K562 (cell line): ENCODE data around the gene HFE. TPM values are rescaled to one million over a fixed set of nuclear protein-coding genes. Genes with fewer than 3 reads are reported as not detected.

Experiments used
- ATF1 ChIP-seq, 2 experiments: fragments of 450-650 bp in 1 of 2; IDR thresholded peaks; 2 replicates each; pipeline ENCODE4 v1.6.1; 2016; ENCODE audit warnings: missing compliant biosample characterization in 1 of 2, missing genetic modification characterization in 1 of 2
- BRCA1 ChIP-seq, 2 experiments: fragments of 450-650 bp in 1 of 2; sonication (generic) in 1 of 2; formaldehyde crosslinking in 1 of 2; IDR thresholded peaks; 2 replicates each; pipeline versions ENCODE4 v1.5.0 to v1.6.1; 2017 to 2020; ENCODE audit warnings: mild to moderate bottlenecking in 1 of 2, missing genetic modification reagents in 1 of 2
- BRF2 ChIP-seq: IDR thresholded peaks from 3 replicates; pipeline ENCODE4 v1.6.1; 2011; ENCODE audit warnings: borderline replicate concordance, mild to moderate bottlenecking; ENCODE audit not compliant: insufficient read length, insufficient read depth
- C11orf30 ChIP-seq: fragments of 450-650 bp; IDR thresholded peaks from 2 replicates; pipeline ENCODE4 v1.6.1; 2016; ENCODE audit warnings: low read depth, mild to moderate bottlenecking
- CAMTA2 ChIP-seq: fragments of 250-450 bp; sonication (Bioruptor Pico); conservative IDR thresholded peaks from 2 replicates; pipeline ENCODE4 v1.5.1; 2022
- COPS2 ChIP-seq: fragments of 450-650 bp; conservative IDR thresholded peaks from 2 replicates; pipeline ENCODE4 v1.6.1; 2016; ENCODE audit warnings: mild to moderate bottlenecking, moderate library complexity
- E2F3 ChIP-seq: fragments of 250-450 bp; sonication (Bioruptor Pico); IDR thresholded peaks from 2 replicates; pipeline ENCODE4 v1.4.0; 2020; ENCODE audit warnings: mild to moderate bottlenecking
- ERF ChIP-seq: fragments of 450-650 bp; formaldehyde crosslinking; IDR thresholded peaks from 2 replicates; pipeline ENCODE4 v1.4.0; 2020; ENCODE audit warnings: mild to moderate bottlenecking, mixed read lengths
- ETV6 ChIP-seq, 3 experiments: fragments of 150-350 bp in 1 of 3; sonication (generic) in 1 of 3; formaldehyde crosslinking in 1 of 3; IDR thresholded peaks; 2 replicates each; pipeline versions ENCODE4 v1.6.1 to v1.8.0; 2014 to 2022; ENCODE audit warnings: borderline replicate concordance in 2 of 3, low read depth in 2 of 3, antibody characterized with exemption in 1 of 3, low read length in 1 of 3, mild to moderate bottlenecking in 1 of 3, missing genetic modification reagents in 1 of 3
- FIP1L1 ChIP-seq: fragments of 200-400 bp; formaldehyde crosslinking; IDR thresholded peaks from 2 replicates; pipeline ENCODE4 v1.6.1; 2018; ENCODE audit warnings: mild to moderate bottlenecking, low read depth, low read length; ENCODE audit not compliant: poor library complexity, severe bottlenecking
- FUS ChIP-seq: fragments of 200-400 bp; formaldehyde crosslinking; optimal IDR thresholded peaks from 2 replicates; pipeline ENCODE3; 2017; ENCODE audit warnings: low read depth, low read length
- HBP1 ChIP-seq: fragments of 450-650 bp; formaldehyde crosslinking; IDR thresholded peaks from 2 replicates; pipeline ENCODE4 v1.4.0; 2022; ENCODE audit warnings: missing genetic modification characterization
- ILK ChIP-seq: fragments of 450-650 bp; IDR thresholded peaks from 2 replicates; pipeline ENCODE4 v1.6.1; 2016; ENCODE audit warnings: missing genetic modification characterization, low read depth, mild to moderate bottlenecking, missing compliant biosample characterization, moderate library complexity, borderline replicate concordance
- POLR2B ChIP-seq: fragments of 450-650 bp; IDR thresholded peaks from 2 replicates; pipeline ENCODE4 v1.6.1; 2018; ENCODE audit warnings: low read depth; ENCODE audit not compliant: partially characterized antibody
- RBM39 ChIP-seq: fragments of 200-400 bp; formaldehyde crosslinking; optimal IDR thresholded peaks from 2 replicates; pipeline ENCODE3; 2018; ENCODE audit warnings: low read depth, low read length
- RUNX1 ChIP-seq: sonication (generic); IDR thresholded peaks from 2 replicates; pipeline ENCODE4 v1.6.1; 2016; ENCODE audit warnings: antibody characterized with exemption, low read depth
- ZBTB5 ChIP-seq: fragments of 450-650 bp; IDR thresholded peaks from 2 replicates; pipeline ENCODE4 v1.6.1; 2017; ENCODE audit warnings: antibody characterized with exemption
- ZKSCAN1 ChIP-seq: fragments of 150-350 bp; IDR thresholded peaks from 2 replicates; pipeline ENCODE4 v1.6.1; 2016; ENCODE audit warnings: low read depth, low read length
- ZNF143 ChIP-seq: sonication (generic); formaldehyde crosslinking; IDR thresholded peaks from 2 replicates; pipeline ENCODE4 v1.9.0; 2022; ENCODE audit warnings: mild to moderate bottlenecking, missing genetic modification reagents
- ZNF175 ChIP-seq: fragments of 200-800 bp; sonication (Bioruptor generic); IDR thresholded peaks from 2 replicates; pipeline ENCODE4 v1.6.1; 2016; ENCODE audit warnings: low read depth, mild to moderate bottlenecking, missing genetic modification characterization, missing compliant biosample characterization
- ZNF311 ChIP-seq: fragments of 250-450 bp; sonication (Bioruptor Pico); IDR thresholded peaks from 2 replicates; pipeline ENCODE4 v1.4.0; 2020; ENCODE audit warnings: mild to moderate bottlenecking, moderate library complexity
- ZNF668 ChIP-seq: fragments of 250-450 bp; sonication (Bioruptor Pico); IDR thresholded peaks from 2 replicates; pipeline ENCODE4 v1.8.0; 2022; ENCODE audit warnings: mild to moderate bottlenecking, inconsistent platforms
- ZNF699 ChIP-seq: fragments of 250-450 bp; sonication (Bioruptor Pico); IDR thresholded peaks from 2 replicates; pipeline ENCODE4 v1.8.0; 2021; ENCODE audit warnings: mild to moderate bottlenecking, moderate library complexity; ENCODE audit not compliant: insufficient replicate concordance
- polyA plus RNA-seq, 8 experiments: library from polyadenylated mRNA; depleted of rRNA in 4 of 8; stranded (reverse) in 5 of 8; unstranded in 3 of 8; fragments of >200 nt; fragmentation: Nextera tagmentation in 2 of 8; fragmentation: Illumina TruSeq in 1 of 8; extraction: Ambion mirVana in 2 of 8; extraction: Trizol in 1 of 8; gene quantifications; 2 replicates each; pipeline versions ENCODE4 v1.2.1 to v1.2.3, GENCODE V29; 2011 to 2014; ENCODE audit warnings: inconsistent platforms in 1 of 8, missing spikeins in 1 of 8
- total RNA-seq, 7 experiments: library from RNA; depleted of rRNA in 6 of 7; stranded (reverse); fragments of >200 nt in 6 of 7; fragmentation: Illumina TruSeq in 2 of 7; extraction: Trizol in 2 of 7; gene quantifications; 2 replicates each; pipeline versions ENCODE4 v1.2.1 to v1.2.3, GENCODE V29; 2011 to 2021; ENCODE audit warnings: low replicate concordance in 1 of 7

HFE gene
- total and polyA plus RNA-seq, 9 of the 15 experiments (the other 6 are each of a cell fraction or from before 2014, with no cell fraction given), result 0.14 to 1.2 (median 0.76) TPM

- TF ChIP-seq RBM39 (peak; percentile 99), FIP1L1 (peak; percentile 75), ZNF143 (CRISPR knock-in tag) (no peak), ZNF311 (CRISPR knock-in tag) (no peak), CAMTA2 (CRISPR knock-in tag) (peak; percentile 97), FUS (no peak), C11orf30 (peak; percentile 44; the same call in 1 of the 2 replicates), BRF2 (no peak), HBP1 (CRISPR knock-in tag) (peak; percentile 69; the same call in 1 of the 2 replicates), POLR2B (peak; percentile 99), ERF (CRISPR knock-in tag) (peak; percentile 96), ATF1 (CRISPR knock-in tag; IDR thresholded peaks at IDR 0.05) (no peak), ATF1 (tag; IDR thresholded peaks at IDR 0.05) (peak; percentile 96), ZNF699 (CRISPR knock-in tag) (no peak), ZKSCAN1 (peak; percentile 100), ZBTB5 (peak; percentile 100), BRCA1 (IDR thresholded peaks at IDR 0.05) (no peak), BRCA1 (CRISPR knock-in tag; IDR thresholded peaks at IDR 0.05) (no peak), ETV6 (IDR thresholded peaks at IDR 0.05; ENCODE audit: borderline replicate concordance in 1 of 2, low read depth in 2 of 2, low read length in 1 of 2) (peak in 1 of 2 experiments; percentile 65; a peak in 2 of 4 replicates), ETV6 (CRISPR knock-in tag; IDR thresholded peaks at IDR 0.05; ENCODE audit: borderline replicate concordance) (peak; percentile 83; the same call in 1 of the 2 replicates), ZNF668 (no peak), RUNX1 (peak; percentile 80; the same call in 1 of the 2 replicates), COPS2 (no peak), ZNF175 (CRISPR knock-in tag) (peak; percentile 28; the same call in 1 of the 2 replicates), ILK (tag) (no peak), E2F3 (CRISPR knock-in tag) (peak; percentile 67; the same call in 1 of the 2 replicates)
Measured at GRCh38 chr6:26103770-26104456, 16.7 kb downstream of the HFE start (continued).
